MCF 10A (cell line): ENCODE data around the gene PFKFB4. TPM values are rescaled to one million over a fixed set of nuclear protein-coding genes. Genes with fewer than 3 reads are reported as not detected.

Experiments used
- BruUV-seq: library from RNA; stranded (reverse); fragments of 400-500 nt; replicated peaks from 2 replicates; lab custom pipeline; 2021; lab: Mats Ljungman, UMichigan
- CTCF ChIA-PET: fragments of 300-600 bp; sonication (Branson Sonifier 250); formaldehyde crosslinking; extraction: SDS; loops from one replicate; lab custom pipeline; 2021; ENCODE audit warnings: antibody characterized with exemption, inconsistent platforms; lab: Yijun Ruan, JAX
- POLR2A ChIA-PET: fragments of 300-600, 350-650 bp; sonication (Branson Sonifier 250); formaldehyde crosslinking; extraction: SDS; loops from one replicate; lab custom pipeline; 2020; ENCODE audit warnings: antibody characterized with exemption, inconsistent platforms; lab: Yijun Ruan, JAX
- DNase-seq: peaks from one replicate; pipeline ENCODE4 v3.0.0-alpha.2; 2018; ENCODE audit not compliant: unreplicated experiment
- H3K27ac Mint-ChIP-seq: one replicate; pipeline ENCODE4 v1.8.0; 2022; ENCODE audit warnings: mild to moderate bottlenecking, low read depth, mixed read lengths; ENCODE audit not compliant: unreplicated experiment
- H3K27me3 Mint-ChIP-seq: one replicate; pipeline ENCODE4 v1.8.0; 2022; ENCODE audit warnings: mixed read lengths; ENCODE audit not compliant: insufficient read depth, unreplicated experiment
- H3K36me3 Mint-ChIP-seq: one replicate; pipeline ENCODE4 v1.8.0; 2022; ENCODE audit warnings: mild to moderate bottlenecking, moderate library complexity, mixed read lengths; ENCODE audit not compliant: insufficient read depth, unreplicated experiment
- H3K4me1 Mint-ChIP-seq: one replicate; pipeline ENCODE4 v1.8.0; 2022; ENCODE audit warnings: mixed read lengths; ENCODE audit not compliant: insufficient read depth, unreplicated experiment
- H3K4me3 Mint-ChIP-seq: one replicate; pipeline ENCODE4 v1.8.0; 2022; ENCODE audit warnings: mild to moderate bottlenecking, moderate library complexity, mixed read lengths; ENCODE audit not compliant: unreplicated experiment
- H3K9me3 Mint-ChIP-seq: one replicate; pipeline ENCODE4 v1.8.0; 2022; ENCODE audit warnings: mixed read lengths; ENCODE audit not compliant: unreplicated experiment
- CTCF ChIP-seq: fragments of 200-600 bp; IDR thresholded peaks from one replicate; pipeline ENCODE4 v1.8.0; 2022; ENCODE audit warnings: antibody characterized with exemption, mild to moderate bottlenecking; ENCODE audit not compliant: unreplicated experiment
- intact Hi-C: fragments of 100-400 bp; cut with micrococcal nuclease; formaldehyde crosslinking; loops from 2 replicates; pipeline ENCODE4 v1.14.1; 2022
- total RNA-seq: library from RNA; stranded (reverse); gene quantifications from 2 replicates; pipeline ENCODE4 v1.2.3, GENCODE V29; 2022

Gene PFKFB4
- total RNA-seq, 1 experiment from 2014 or later: 4.6 TPM

- ChIA-PET CTCF (interaction anchor here (0.6 to 2.2 kb wide), 3 partner anchors 9 to 408 kb away, joined by 3 to 9 read pairs (median 3); no protein-coding TSS in a partner anchor), POLR2A (interaction anchor here (1.3 kb wide), 1 partner anchor 13 kb away, joined by 3 read pairs; the partner anchor contains the start of gene PFKFB4)
- no peak for DNase-seq
- no peaks in the 10 kb centered on the region for H3K9me3 Mint-ChIP-seq
- H3K27ac Mint-ChIP-seq: no peak overlapping the region
- no TSS peak for BruUV-seq
- H3K4me3 Mint-ChIP-seq: no peak overlapping the region
- H3K36me3 Mint-ChIP-seq: peaks cover 5% of the 10 kb centered on the region
- no peak for TF ChIP-seq CTCF
- no peaks in the 10 kb centered on the region for H3K27me3 Mint-ChIP-seq
- H3K4me1 Mint-ChIP-seq: no peaks in the 10 kb centered on the region
- intact Hi-C loops: no loop called here
Measured at GRCh38 chr3:48543271-48543866, 13.2 kb downstream of the PFKFB4 start.

GRCh38 chr3:48538451-48538850, 18.2 kb downstream of the PFKFB4 start:
- ChIA-PET CTCF (interaction anchor here (0.6 kb wide), 2 partner anchors 42 to 264 kb away, joined by 3 read pairs; no protein-coding TSS in a partner anchor), POLR2A (interaction anchor here (0.6 kb wide), 1 partner anchor 34 kb away, joined by 3 read pairs; no protein-coding TSS in a partner anchor)
- H3K9me3 Mint-ChIP-seq: no peaks in the 10 kb centered on the region
- H3K27me3 Mint-ChIP-seq: no peaks in the 10 kb centered on the region
- H3K36me3 Mint-ChIP-seq: peaks cover 24% of the 10 kb centered on the region
- TF ChIP-seq CTCF: no peak
- no peak overlapping the region for H3K4me3 Mint-ChIP-seq
- DNase-seq: no peak
- no peaks in the 10 kb centered on the region for H3K4me1 Mint-ChIP-seq
- H3K27ac Mint-ChIP-seq: no peak overlapping the region
- no TSS peak for BruUV-seq
- intact Hi-C loops: no loop called here

GRCh38 chr3:48536785-48537184, 19.8 kb downstream of the PFKFB4 start:
- H3K36me3 Mint-ChIP-seq: peaks cover 21% of the 10 kb centered on the region
- no TSS peak for BruUV-seq
- no peak overlapping the region for H3K27ac Mint-ChIP-seq
- ChIA-PET CTCF (interaction anchor here (0.6 to 1.9 kb wide), 4 partner anchors 7 to 101 kb away, joined by 4 to 9 read pairs (median 5); no protein-coding TSS in a partner anchor), POLR2A (interaction anchor here (1.1 kb wide), 1 partner anchor 194 kb away, joined by 3 read pairs; no protein-coding TSS in a partner anchor)
- intact Hi-C loops: no loop called here
- no peak overlapping the region for H3K4me3 Mint-ChIP-seq
- no peaks in the 10 kb centered on the region for H3K27me3 Mint-ChIP-seq
- no peak for DNase-seq
- no peak for TF ChIP-seq CTCF
- H3K9me3 Mint-ChIP-seq: no peaks in the 10 kb centered on the region
- H3K4me1 Mint-ChIP-seq: no peaks in the 10 kb centered on the region

- H3K27me3 Mint-ChIP-seq: no peaks in the 10 kb centered on the region
- ChIA-PET CTCF (interaction anchor here (0.6 to 1.9 kb wide), 4 partner anchors 8 to 100 kb away, joined by 3 to 9 read pairs (median 5); no protein-coding TSS in a partner anchor), POLR2A (no interaction called here)
- no peak for DNase-seq
- no peak overlapping the region for H3K4me3 Mint-ChIP-seq
- peaks cover 21% of the 10 kb centered on the region for H3K36me3 Mint-ChIP-seq
- TF ChIP-seq CTCF: no peak
- H3K27ac Mint-ChIP-seq: no peak overlapping the region
- H3K4me1 Mint-ChIP-seq: no peaks in the 10 kb centered on the region
- no TSS peak for BruUV-seq
- intact Hi-C loops: no loop called here
- H3K9me3 Mint-ChIP-seq: no peaks in the 10 kb centered on the region
Measured at GRCh38 chr3:48536116-48536515, 20.5 kb downstream of the PFKFB4 start.
